ENCODE data around the gene AATK.

- TF ChIP-seq CTCF (IDR thresholded peaks at IDR 0.05; ENCODE audit: insufficient read depth, low read length) = no peak
- TF ChIP-seq, protein P1, sequence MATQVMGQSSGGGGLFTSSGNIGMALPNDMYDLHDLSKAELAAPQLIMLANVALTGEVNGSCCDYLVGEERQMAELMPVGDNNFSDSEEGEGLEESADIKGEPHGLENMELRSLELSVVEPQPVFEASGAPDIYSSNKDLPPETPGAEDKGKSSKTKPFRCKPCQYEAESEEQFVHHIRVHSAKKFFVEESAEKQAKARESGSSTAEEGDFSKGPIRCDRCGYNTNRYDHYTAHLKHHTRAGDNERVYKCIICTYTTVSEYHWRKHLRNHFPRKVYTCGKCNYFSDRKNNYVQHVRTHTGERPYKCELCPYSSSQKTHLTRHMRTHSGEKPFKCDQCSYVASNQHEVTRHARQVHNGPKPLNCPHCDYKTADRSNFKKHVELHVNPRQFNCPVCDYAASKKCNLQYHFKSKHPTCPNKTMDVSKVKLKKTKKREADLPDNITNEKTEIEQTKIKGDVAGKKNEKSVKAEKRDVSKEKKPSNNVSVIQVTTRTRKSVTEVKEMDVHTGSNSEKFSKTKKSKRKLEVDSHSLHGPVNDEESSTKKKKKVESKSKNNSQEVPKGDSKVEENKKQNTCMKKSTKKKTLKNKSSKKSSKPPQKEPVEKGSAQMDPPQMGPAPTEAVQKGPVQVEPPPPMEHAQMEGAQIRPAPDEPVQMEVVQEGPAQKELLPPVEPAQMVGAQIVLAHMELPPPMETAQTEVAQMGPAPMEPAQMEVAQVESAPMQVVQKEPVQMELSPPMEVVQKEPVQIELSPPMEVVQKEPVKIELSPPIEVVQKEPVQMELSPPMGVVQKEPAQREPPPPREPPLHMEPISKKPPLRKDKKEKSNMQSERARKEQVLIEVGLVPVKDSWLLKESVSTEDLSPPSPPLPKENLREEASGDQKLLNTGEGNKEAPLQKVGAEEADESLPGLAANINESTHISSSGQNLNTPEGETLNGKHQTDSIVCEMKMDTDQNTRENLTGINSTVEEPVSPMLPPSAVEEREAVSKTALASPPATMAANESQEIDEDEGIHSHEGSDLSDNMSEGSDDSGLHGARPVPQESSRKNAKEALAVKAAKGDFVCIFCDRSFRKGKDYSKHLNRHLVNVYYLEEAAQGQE (IDR thresholded peaks at IDR 0.05; ENCODE audit: insufficient replicate concordance, low read depth) = no peak
- no peak for TF ChIP-seq POLR2AphosphoS5 (IDR thresholded peaks at IDR 0.05; ENCODE audit: low read depth)
- TF ChIP-seq GABPA (IDR thresholded peaks at IDR 0.05; ENCODE audit: low read depth) = no peak
- no peak for TF ChIP-seq SPI1 (IDR thresholded peaks at IDR 0.05; ENCODE audit: borderline replicate concordance, low read depth)
Measured at GRCh38 chr17:81102869-81103268, 63.2 kb downstream of the AATK start.
